GM12878 (cell line): ENCODE data around the gene YY1. TPM values are rescaled to one million over a fixed set of nuclear protein-coding genes. Genes with fewer than 3 reads are reported as not detected.
"Not testable (repeated sequence)": the region's sequence is repeated elsewhere in the genome, so short reads cannot be mapped to it uniquely, and the experiment has no call there.

Experiments used
- ATAC-seq: fragments of 200-7000 bp; cut with Tn5 transposase; 3 replicates; pipeline ENCODE4 v1.9.1; 2020; ENCODE audit warnings: mild to moderate bottlenecking, moderate library complexity
- BruUV-seq: library from RNA; stranded (reverse); fragments of 400-500 nt; replicated peaks from 2 replicates; lab custom pipeline; 2021; lab: Mats Ljungman, UMichigan
- CTCF ChIA-PET: fragments of 300-600 bp; sonication (Branson Sonifier 250); formaldehyde crosslinking; extraction: SDS; loops from one replicate; lab custom pipeline; 2021; ENCODE audit warnings: inconsistent platforms; lab: Yijun Ruan, JAX
- POLR2A ChIA-PET: fragments of 350-600 bp; formaldehyde crosslinking; extraction: SDS; loops from one replicate; lab custom pipeline; 2021; ENCODE audit warnings: inconsistent platforms; lab: Charles Lee
- RAD21 ChIA-PET: fragments of 300-600 bp; sonication (Branson Sonifier 250); formaldehyde crosslinking; loops from one replicate; lab custom pipeline; 2023; ENCODE audit warnings: antibody characterized with exemption; ENCODE audit not compliant: unreplicated experiment; lab: Charles Lee
- SMC1A ChIA-PET: fragments of 300-600 bp; sonication (Branson Sonifier 250); formaldehyde crosslinking; loops from one replicate; lab custom pipeline; 2023; ENCODE audit not compliant: unreplicated experiment, uncharacterized antibody; lab: Charles Lee
- DNase-seq: peaks from one replicate; pipeline ENCODE4 v3.0.0-alpha.2; 2011; ENCODE audit warnings: low read depth, low spot score
- FAIRE-seq: peaks from 3 replicates; lab custom pipeline; 2011; peaks lifted over from hg19 to GRCh38; lab: Jason Lieb, UNC
- H2AFZ ChIP-seq: 2 replicates; pipeline ENCODE4 v1.6.0; 2011; ENCODE audit warnings: low read depth, low read length, control low read depth; ENCODE audit not compliant: control insufficient read depth
- H3K27ac ChIP-seq: 2 replicates; pipeline ENCODE4 v1.5.1; 2011; ENCODE audit warnings: control low read depth; ENCODE audit not compliant: control insufficient read depth, insufficient read depth
- H3K27me3 ChIP-seq, 2 experiments: replicated peaks in 1 of 2; 2 replicates each; pipeline versions ENCODE4 v1.6.0 to v1.6.1; 2011; ENCODE audit warnings: low read length in 1 of 2; ENCODE audit not compliant: control insufficient read depth in 2 of 2, insufficient read depth in 2 of 2
- H3K36me3 ChIP-seq, 2 experiments: 2 replicates each; pipeline ENCODE4 v1.5.1; 2011; ENCODE audit warnings: low read length in 1 of 2; ENCODE audit not compliant: control insufficient read depth in 2 of 2, insufficient read depth in 2 of 2
- H3K4me1 ChIP-seq: 2 replicates; pipeline ENCODE4 v1.6.1; 2011; ENCODE audit warnings: mild to moderate bottlenecking, low read length, moderate library complexity, mixed read lengths; ENCODE audit not compliant: control insufficient read depth, insufficient read depth
- H3K4me2 ChIP-seq: 2 replicates; pipeline ENCODE4 v1.6.0; 2011; ENCODE audit warnings: control low read depth; ENCODE audit not compliant: control insufficient read depth, insufficient read depth
- H3K4me3 ChIP-seq: fragments of 200-600 bp; sonication (generic); 2 replicates; pipeline ENCODE4 v1.5.1; 2016
- H3K79me2 ChIP-seq: 2 replicates; pipeline ENCODE4 v1.6.0; 2011; ENCODE audit warnings: low read length; ENCODE audit not compliant: control insufficient read depth, insufficient read depth
- H3K9ac ChIP-seq: 2 replicates; pipeline ENCODE4 v1.8.0; 2011; ENCODE audit warnings: low read length, control low read depth, mixed read lengths; ENCODE audit not compliant: control insufficient read depth, insufficient read depth
- H3K9me3 ChIP-seq: replicated peaks from 3 replicates; pipeline ENCODE4 v1.5.1; 2011; ENCODE audit warnings: mild to moderate bottlenecking, low read length; ENCODE audit not compliant: control insufficient read depth, insufficient read depth
- H4K20me1 ChIP-seq: 2 replicates; pipeline ENCODE4 v1.6.0; 2011; ENCODE audit not compliant: control insufficient read depth, insufficient read depth
- IKZF2 ChIP-seq, 2 experiments: fragments of 450-650 bp; IDR thresholded peaks; 2 replicates each; pipeline ENCODE4 v1.6.1; 2017; ENCODE audit warnings: mild to moderate bottlenecking in 2 of 2, moderate library complexity in 2 of 2
- KAT2A ChIP-seq: conservative IDR thresholded peaks from 2 replicates; pipeline ENCODE4 v1.6.1; 2011; ENCODE audit warnings: low read depth, low read length; ENCODE audit not compliant: control insufficient read depth
- PAX8 ChIP-seq: fragments of 450-650 bp; IDR thresholded peaks from 2 replicates; pipeline ENCODE4 v1.6.1; 2017; ENCODE audit warnings: mild to moderate bottlenecking, moderate library complexity
- POLR2AphosphoS5 ChIP-seq: IDR thresholded peaks from 2 replicates; pipeline ENCODE4 v1.6.1; 2011; ENCODE audit warnings: mild to moderate bottlenecking, low read length, inconsistent platforms
- SIX5 ChIP-seq: IDR thresholded peaks from 2 replicates; pipeline ENCODE4 v1.6.1; 2011; ENCODE audit warnings: mild to moderate bottlenecking, low read depth, low read length, moderate library complexity; ENCODE audit not compliant: severe bottlenecking
- SREBF1 ChIP-seq: IDR thresholded peaks from 2 replicates; pipeline ENCODE4 v1.6.1; 2012; ENCODE audit warnings: mild to moderate bottlenecking, low read length
- TCF7 ChIP-seq: IDR thresholded peaks from 2 replicates; pipeline ENCODE4 v1.6.1; 2014; ENCODE audit warnings: antibody characterized with exemption, borderline replicate concordance
- WGBS: methylation state at CpG from one replicate; pipeline ENCODE4 v1.1.6; 2016; ENCODE audit warnings: low lambda C conversion rate; ENCODE audit not compliant: insufficient replicate concordance, insufficient coverage; ENCODE audit errors: missing lambda C conversion rate; 5-methylcytosine and 5-hydroxymethylcytosine counted together
- in situ Hi-C: fragments of 300-500 bp; cut with MboI; formaldehyde crosslinking; loops from 9 replicates; pipeline ENCODE4 v1.14.3; 2018; ENCODE audit warnings: mixed read lengths
- intact Hi-C: fragments of 100-400 bp; cut with micrococcal nuclease; formaldehyde crosslinking; loops from one replicate; pipeline ENCODE4 v1.14.2; 2022; ENCODE audit not compliant: unreplicated experiment
- polyA plus RNA-seq, 11 experiments: library from polyadenylated mRNA; depleted of rRNA in 4 of 11; unstranded in 6 of 11; stranded (reverse) in 5 of 11; fragments of >200 nt; fragmentation: Nextera tagmentation in 4 of 11; fragmentation: Illumina TruSeq in 1 of 11; extraction: Ambion mirVana in 4 of 11; extraction: Trizol in 1 of 11; gene quantifications; 1 replicate in 1 of 11; 2 replicates in 10 of 11; pipeline versions ENCODE4 v1.2.1 to v1.2.3, GENCODE V29; 2011 to 2016; ENCODE audit warnings: inconsistent platforms in 2 of 11, missing spikeins in 2 of 11, low read depth in 1 of 11
- total RNA-seq, 4 experiments: library from RNA; depleted of rRNA in 3 of 4; stranded (reverse); fragments of >200 nt in 3 of 4; fragmentation: Illumina TruSeq in 1 of 4; extraction: Trizol in 1 of 4; gene quantifications; 2 replicates each; pipeline versions ENCODE4 v1.2.1 to v1.2.3, GENCODE V29; 2013 to 2021

Gene YY1
- total and polyA plus RNA-seq, 10 of the 15 experiments (the other 5 are each of a cell fraction or from before 2014, with no cell fraction given) = 23.7 to 74.0 (median 39.9) TPM

- H3K36me3 ChIP-seq, H4K20me1 ChIP-seq, in situ Hi-C loops, BruUV-seq, H3K4me1 ChIP-seq, H3K27me3 ChIP-seq, ATAC-seq, H3K9me3 ChIP-seq, DNase-seq, H2AFZ ChIP-seq, FAIRE-seq: not testable (repeated sequence)
- intact Hi-C loops = loop anchor here (2.0 to 5.0 kb wide), 2 partner anchors 22 to 169 kb away; partner anchors contain the start of gene EVL
- WGBS = 46% methylated on average over 12 of the region's 12 CpGs
- CTCF ChIA-PET = interaction anchor here (0.7 to 4.6 kb wide), 8 partner anchors 10 to 65 kb away, joined by 3 to 39 read pairs (median 4); no protein-coding TSS in a partner anchor
- SMC1A ChIA-PET = interaction anchor here (0.8 to 7.7 kb wide), 8 partner anchors 9 to 167 kb away, joined by 3 to 83 read pairs (median 3); no protein-coding TSS in a partner anchor
- POLR2A ChIA-PET = interaction anchor here (0.6 to 5.2 kb wide), 12 partner anchors 7 to 170 kb away, joined by 3 to 37 read pairs (median 5); partner anchors contain the start of gene EVL
- peak overlapping the region; percentile 41 for H3K27ac ChIP-seq
- peak overlapping the region; percentile 60 for H3K4me2 ChIP-seq
- peak; percentile 26; the same call in 1 of the 2 replicates for TF ChIP-seq POLR2AphosphoS5
- H3K4me3 ChIP-seq = peak overlapping the region; percentile 98
- RAD21 ChIA-PET = interaction anchor here (0.6 to 2.8 kb wide), 8 partner anchors 10 to 171 kb away, joined by 3 to 20 read pairs (median 4); partner anchors contain the start of gene EVL
- peak overlapping the region; percentile 11; the same call in 1 of the 2 replicates for H3K9ac ChIP-seq
- peaks cover 83% of the 10 kb centered on the region for H3K79me2 ChIP-seq
Observed at GRCh38 chr14:100236271-100236818, 2.6 kb upstream of the YY1 start.

- FAIRE-seq (no peak), DNase-seq (no peak), ATAC-seq (no peak)
- H3K4me3 ChIP-seq = peak overlapping the region; percentile 98
- no peaks in the 10 kb centered on the region for H3K27me3 ChIP-seq
- SMC1A ChIA-PET = interaction anchor here (0.8 to 7.7 kb wide), 7 partner anchors 10 to 168 kb away, joined by 3 to 83 read pairs (median 4); no protein-coding TSS in a partner anchor
- intact Hi-C loops = loop anchor here (2.0 to 5.0 kb wide), 2 partner anchors 22 to 170 kb away; partner anchors contain the start of gene EVL
- peaks cover 2% of the 10 kb centered on the region in 2 experiments; a peak in 2 of 4 replicates for H3K36me3 ChIP-seq
- no peaks in the 10 kb centered on the region for H3K4me1 ChIP-seq
- H3K4me2 ChIP-seq = peak overlapping the region; percentile 60
- peak overlapping the region; percentile 82 for H3K9ac ChIP-seq
- BruUV-seq = TSS peak; percentile 70
- RAD21 ChIA-PET = interaction anchor here (0.7 to 2.8 kb wide), 6 partner anchors 10 to 172 kb away, joined by 3 to 20 read pairs (median 4); partner anchors contain the start of gene EVL
- no peaks in the 10 kb centered on the region for H3K9me3 ChIP-seq
- CTCF ChIA-PET = interaction anchor here (0.7 to 4.6 kb wide), 7 partner anchors 10 to 136 kb away, joined by 3 to 39 read pairs (median 4); no protein-coding TSS in a partner anchor
- peak overlapping the region; percentile 95 for H3K27ac ChIP-seq
- POLR2A ChIA-PET = interaction anchor here (0.8 to 5.2 kb wide), 8 partner anchors 8 to 171 kb away, joined by 3 to 37 read pairs (median 5); partner anchors contain the start of gene EVL
- in situ Hi-C loops = no loop called here
- no peak overlapping the region for H2AFZ ChIP-seq
- TF ChIP-seq SIX5 (no peak), POLR2AphosphoS5 (no peak), KAT2A (no peak), TCF7 (no peak), SREBF1 (no peak), IKZF2 (IDR thresholded peaks at IDR 0.05) (no peak), PAX8 (no peak)
- no peaks in the 10 kb centered on the region for H4K20me1 ChIP-seq
- H3K79me2 ChIP-seq = peaks cover 84% of the 10 kb centered on the region
Observed at GRCh38 chr14:100236881-100237280, 2.1 kb upstream of the YY1 start.
